Mucosa of rectum (tissue), 2 donors: ENCODE data around the gene POLR3A.

ENCODE experiments used
- H3K27ac ChIP-seq, 2 donors: one replicate each; pipeline ENCODE4 v1.7.0; 2013; ENCODE audit warnings: inconsistent platforms in 2 of 2, low read depth in 2 of 2, low read length in 2 of 2
- H3K27me3 ChIP-seq, 2 donors: one replicate each; pipeline ENCODE4 v1.7.0; 2013; ENCODE audit warnings: low read length in 2 of 2; ENCODE audit not compliant: control insufficient read depth in 2 of 2, insufficient read depth in 2 of 2
- H3K36me3 ChIP-seq, 2 donors: one replicate each; pipeline ENCODE4 v1.7.0; 2013; ENCODE audit warnings: low read length in 2 of 2; ENCODE audit not compliant: control insufficient read depth in 2 of 2, insufficient read depth in 2 of 2
- H3K4me1 ChIP-seq, 2 donors: one replicate each; pipeline ENCODE4 v1.7.0; 2013; ENCODE audit warnings: low read length in 2 of 2, mild to moderate bottlenecking in 1 of 2; ENCODE audit not compliant: control insufficient read depth in 2 of 2, insufficient read depth in 2 of 2
- H3K4me3 ChIP-seq, 2 donors: one replicate each; pipeline ENCODE4 v1.7.0; 2013; ENCODE audit warnings: low read length in 2 of 2
- H3K9ac ChIP-seq, 2 donors: one replicate each; pipeline ENCODE4 v1.7.0; 2013; ENCODE audit warnings: low read length in 2 of 2, low read depth in 1 of 2, mild to moderate bottlenecking in 1 of 2
- H3K9me3 ChIP-seq, 2 donors: one replicate each; pipeline ENCODE4 v1.7.0; 2013; ENCODE audit warnings: low read length in 2 of 2; ENCODE audit not compliant: control insufficient read depth in 2 of 2
- donor health status: healthy.
- donor health status: Normal muscosa, but diverticular disease.

POLR3A gene

GRCh38 chr10:77960829-77961329, 68.4 kb downstream of the POLR3A start:
- Histone ChIP-seq H3K36me3 (no peaks in the 10 kb centered on the region), H3K27ac (no peak overlapping the region), H3K9me3 (no peaks in the 10 kb centered on the region), H3K4me3 (no peak overlapping the region), H3K4me1 (no peaks in the 10 kb centered on the region), H3K27me3 (no peaks in the 10 kb centered on the region), H3K9ac (no peak overlapping the region)

GRCh38 chr10:77959887-77960455, 69.3 kb downstream of the POLR3A start:
- Histone ChIP-seq H3K9me3 (no peaks in the 10 kb centered on the region), H3K4me3 (no peak overlapping the region), H3K36me3 (no peaks in the 10 kb centered on the region), H3K27me3 (no peaks in the 10 kb centered on the region), H3K27ac (no peak overlapping the region), H3K9ac (no peak overlapping the region), H3K4me1 (no peaks in the 10 kb centered on the region)

GRCh38 chr10:77959384-77959783, 69.9 kb downstream of the POLR3A start:
- H3K27ac ChIP-seq = no peak overlapping the region
- no peak overlapping the region for H3K9ac ChIP-seq
- no peaks in the 10 kb centered on the region for H3K27me3 ChIP-seq

GRCh38 chr10:77955136-77955535, 74.2 kb downstream of the POLR3A start:
- H3K27ac ChIP-seq = no peak overlapping the region
- no peaks in the 10 kb centered on the region for H3K27me3 ChIP-seq
- peaks cover 0 to 4% of the 10 kb centered on the region in 2 donors for H3K9me3 ChIP-seq
- no peak overlapping the region for H3K9ac ChIP-seq
- no peaks in the 10 kb centered on the region for H3K4me1 ChIP-seq
- H3K4me3 ChIP-seq = no peak overlapping the region
- H3K36me3 ChIP-seq = no peaks in the 10 kb centered on the region

More at GRCh38 chr10:77959384-77959783, 69.9 kb downstream of the POLR3A start:
- no peaks in the 10 kb centered on the region for H3K36me3 ChIP-seq
- no peaks in the 10 kb centered on the region for H3K4me1 ChIP-seq
- no peak overlapping the region for H3K4me3 ChIP-seq
- H3K9me3 ChIP-seq = no peaks in the 10 kb centered on the region

GRCh38 chr10:77949167-77949566, 80.1 kb downstream of the POLR3A start:
- no peak overlapping the region for H3K4me3 ChIP-seq
- H3K4me1 ChIP-seq = no peaks in the 10 kb centered on the region
- no peak overlapping the region for H3K27ac ChIP-seq
- peaks cover 0 to 4% of the 10 kb centered on the region in 2 donors for H3K9me3 ChIP-seq
- no peaks in the 10 kb centered on the region for H3K36me3 ChIP-seq
- no peak overlapping the region for H3K9ac ChIP-seq
- no peaks in the 10 kb centered on the region for H3K27me3 ChIP-seq

GRCh38 chr10:77946084-77946483, 83.2 kb downstream of the POLR3A start:
- no peak overlapping the region for H3K4me3 ChIP-seq
- H3K9me3 ChIP-seq = no peaks in the 10 kb centered on the region
- H3K36me3 ChIP-seq = no peaks in the 10 kb centered on the region
- H3K4me1 ChIP-seq = no peaks in the 10 kb centered on the region
- no peaks in the 10 kb centered on the region for H3K27me3 ChIP-seq
- no peak overlapping the region for H3K9ac ChIP-seq
- no peak overlapping the region for H3K27ac ChIP-seq

- H3K9ac ChIP-seq = no peak overlapping the region
- H3K4me3 ChIP-seq = no peak overlapping the region
- no peak overlapping the region for H3K27ac ChIP-seq
- peaks cover 0 to 2% of the 10 kb centered on the region in 2 donors for H3K4me1 ChIP-seq
- no peaks in the 10 kb centered on the region for H3K27me3 ChIP-seq
- H3K36me3 ChIP-seq = no peaks in the 10 kb centered on the region
- H3K9me3 ChIP-seq = no peaks in the 10 kb centered on the region
Measured at GRCh38 chr10:77944519-77944918, 84.8 kb downstream of the POLR3A start.

GRCh38 chr10:77943121-77943901, 86.0 kb downstream of the POLR3A start:
- Histone ChIP-seq H3K4me1 (peaks cover 0 to 2% of the 10 kb centered on the region in 2 donors), H3K27me3 (no peaks in the 10 kb centered on the region), H3K9me3 (no peaks in the 10 kb centered on the region), H3K36me3 (no peaks in the 10 kb centered on the region), H3K27ac (no peak overlapping the region), H3K4me3 (no peak overlapping the region), H3K9ac (no peak overlapping the region)

GRCh38 chr10:77941790-77942189, 87.5 kb downstream of the POLR3A start:
- Histone ChIP-seq H3K9ac (no peak overlapping the region), H3K27me3 (no peaks in the 10 kb centered on the region), H3K36me3 (no peaks in the 10 kb centered on the region), H3K4me1 (peaks cover 0 to 2% of the 10 kb centered on the region in 2 donors), H3K9me3 (no peaks in the 10 kb centered on the region), H3K4me3 (no peak overlapping the region), H3K27ac (no peak overlapping the region)

GRCh38 chr10:77940627-77941026, 88.7 kb downstream of the POLR3A start:
- Histone ChIP-seq H3K9ac (no peak overlapping the region), H3K4me1 (peaks cover 0 to 2% of the 10 kb centered on the region in 2 donors), H3K27me3 (no peaks in the 10 kb centered on the region), H3K4me3 (no peak overlapping the region), H3K9me3 (no peaks in the 10 kb centered on the region), H3K36me3 (no peaks in the 10 kb centered on the region), H3K27ac (no peak overlapping the region)
